ENCODE measurements around the gene TDRD7. TPM values are rescaled to one million over a fixed set of nuclear protein-coding genes. Genes with fewer than 3 reads are reported as not detected.

Gene TDRD7
- total and polyA plus RNA-seq, 2 experiments from 2014 or later = 10.4 to 18.2 TPM

GRCh38 chr9:97387936-97388684 lies 23.8 kb upstream of the TDRD7 start:
- Histone ChIP-seq H3K27me3 (no peaks in the 10 kb centered on the region), H3K9me2 (replicated peaks; ENCODE audit: insufficient read depth) (no peaks in the 10 kb centered on the region), H3K9me3 (ENCODE audit: low read depth) (no peaks in the 10 kb centered on the region), H3K27ac (no peak overlapping the region), H3K79me2 (no peaks in the 10 kb centered on the region), H3K36me3 (replicated peaks; ENCODE audit: insufficient read depth, low read depth) (no peaks in the 10 kb centered on the region), H4K20me1 (ENCODE audit: insufficient read depth, poor library complexity, severe bottlenecking) (no peaks in the 10 kb centered on the region), H3K4me1 (ENCODE audit: insufficient read depth) (peaks cover 16% of the 10 kb centered on the region), H3K4me3 (no peak overlapping the region), H2AFZ (no peak overlapping the region), H3K4me2 (no peak overlapping the region)
- no peak for DNase-seq (ENCODE audit: low spot score)
- no peak for TF ChIP-seq EZH2phosphoT487 (IDR thresholded peaks at IDR 0.05; ENCODE audit: low read depth, severe bottlenecking, unreplicated experiment)
- no peak for TF ChIP-seq CTCF (IDR thresholded peaks at IDR 0.05; ENCODE audit: poor library complexity)
- TF ChIP-seq EZH2 (IDR thresholded peaks at IDR 0.05; ENCODE audit: borderline replicate concordance) = no peak
- WGBS (ENCODE audit: low lambda C conversion rate, missing lambda C conversion rate) = 90% methylated on average over 5 of the region's 5 CpGs

- H3K27ac ChIP-seq = no peak overlapping the region
- TF ChIP-seq CTCF (IDR thresholded peaks at IDR 0.05; ENCODE audit: poor library complexity) (no peak), EZH2phosphoT487 (IDR thresholded peaks at IDR 0.05; ENCODE audit: low read depth, severe bottlenecking, unreplicated experiment) (no peak), EZH2 (IDR thresholded peaks at IDR 0.05; ENCODE audit: borderline replicate concordance) (no peak)
- DNase-seq (ENCODE audit: low spot score) = no peak
- H3K4me3 ChIP-seq = no peak overlapping the region
- WGBS (ENCODE audit: low lambda C conversion rate, missing lambda C conversion rate) = 81% methylated on average over 5 of the region's 5 CpGs
- no peak overlapping the region for H2AFZ ChIP-seq
- H3K4me2 ChIP-seq = no peak overlapping the region
- H3K36me3 ChIP-seq (replicated peaks; ENCODE audit: insufficient read depth, low read depth) = no peaks in the 10 kb centered on the region
- no peaks in the 10 kb centered on the region for H3K79me2 ChIP-seq
- H3K9me3 ChIP-seq (ENCODE audit: low read depth) = no peaks in the 10 kb centered on the region
- no peaks in the 10 kb centered on the region for H3K27me3 ChIP-seq
- H3K9me2 ChIP-seq (replicated peaks; ENCODE audit: insufficient read depth) = no peaks in the 10 kb centered on the region
- H3K4me1 ChIP-seq (ENCODE audit: insufficient read depth) = peaks cover 13% of the 10 kb centered on the region
- H4K20me1 ChIP-seq (ENCODE audit: insufficient read depth, poor library complexity, severe bottlenecking) = no peaks in the 10 kb centered on the region
Measured at GRCh38 chr9:97388721-97389238, 23.1 kb upstream of the TDRD7 start.

- 87% methylated on average over 2 of the region's 3 CpGs for WGBS (ENCODE audit: low lambda C conversion rate, missing lambda C conversion rate)
- Histone ChIP-seq H3K36me3 (replicated peaks; ENCODE audit: insufficient read depth, low read depth) (no peaks in the 10 kb centered on the region), H3K27me3 (no peaks in the 10 kb centered on the region), H3K9me3 (ENCODE audit: low read depth) (no peaks in the 10 kb centered on the region), H3K79me2 (no peaks in the 10 kb centered on the region), H3K27ac (no peak overlapping the region), H3K9me2 (replicated peaks; ENCODE audit: insufficient read depth) (no peaks in the 10 kb centered on the region), H3K4me2 (no peak overlapping the region), H2AFZ (no peak overlapping the region), H3K4me1 (ENCODE audit: insufficient read depth) (peaks cover 12% of the 10 kb centered on the region), H4K20me1 (ENCODE audit: insufficient read depth, poor library complexity, severe bottlenecking) (no peaks in the 10 kb centered on the region), H3K4me3 (no peak overlapping the region)
- DNase-seq (ENCODE audit: low spot score) = no peak
- TF ChIP-seq CTCF (IDR thresholded peaks at IDR 0.05; ENCODE audit: poor library complexity) (no peak), EZH2phosphoT487 (IDR thresholded peaks at IDR 0.05; ENCODE audit: low read depth, severe bottlenecking, unreplicated experiment) (no peak), EZH2 (IDR thresholded peaks at IDR 0.05; ENCODE audit: borderline replicate concordance) (no peak)
Measured at GRCh38 chr9:97389249-97389648, 22.6 kb upstream of the TDRD7 start.

Data from hepatocyte (in vitro differentiated cells).